ENCODE measurements around the gene GAS1.

Gene GAS1, protein sequence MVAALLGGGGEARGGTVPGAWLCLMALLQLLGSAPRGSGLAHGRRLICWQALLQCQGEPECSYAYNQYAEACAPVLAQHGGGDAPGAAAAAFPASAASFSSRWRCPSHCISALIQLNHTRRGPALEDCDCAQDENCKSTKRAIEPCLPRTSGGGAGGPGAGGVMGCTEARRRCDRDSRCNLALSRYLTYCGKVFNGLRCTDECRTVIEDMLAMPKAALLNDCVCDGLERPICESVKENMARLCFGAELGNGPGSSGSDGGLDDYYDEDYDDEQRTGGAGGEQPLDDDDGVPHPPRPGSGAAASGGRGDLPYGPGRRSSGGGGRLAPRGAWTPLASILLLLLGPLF

DNA sequence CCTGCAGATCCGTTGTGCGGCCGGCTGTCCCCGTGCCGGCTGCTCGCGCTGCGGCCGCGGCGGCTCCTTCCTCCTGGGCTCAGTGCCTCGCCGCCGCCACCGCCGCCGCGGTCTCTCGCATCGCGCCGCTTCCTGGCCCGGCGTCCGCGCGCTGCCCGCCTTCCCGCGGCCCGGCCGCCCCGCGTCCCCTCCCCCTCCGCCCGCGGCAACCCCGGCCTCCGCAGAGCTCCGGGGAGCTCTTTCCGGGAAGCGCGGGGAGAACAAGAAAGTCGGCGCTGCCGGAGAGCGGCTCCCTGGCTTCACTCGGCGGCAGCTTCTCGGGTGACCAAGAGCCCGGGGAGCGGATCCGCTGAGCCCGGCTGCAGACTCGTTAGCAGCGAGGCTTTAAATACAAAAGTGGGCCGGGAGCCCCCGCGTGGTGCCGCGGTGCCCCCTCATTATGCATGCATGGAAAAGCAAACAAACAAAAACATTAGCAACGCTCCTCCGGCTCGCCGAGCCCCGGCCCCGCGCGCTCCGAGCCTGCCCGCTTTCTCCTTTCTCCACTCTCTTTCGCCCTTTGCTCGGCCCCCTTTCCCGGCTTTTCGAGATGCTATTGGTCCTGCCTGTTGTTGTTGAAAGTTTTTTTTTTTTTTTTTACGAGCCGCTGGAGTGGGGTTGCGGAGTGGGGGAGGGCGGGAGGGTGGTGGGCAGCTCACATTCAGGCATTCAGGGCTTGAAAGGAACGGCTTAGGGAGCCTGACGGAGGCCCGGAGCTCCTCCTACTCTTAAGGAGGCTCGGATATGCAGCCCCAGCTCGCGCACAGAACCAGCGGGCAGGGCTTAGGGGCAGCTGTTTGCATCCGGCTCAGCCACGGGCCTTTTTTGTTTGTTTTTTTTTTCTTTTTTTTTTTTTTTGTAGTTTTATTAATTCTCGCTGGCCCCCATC is at the start of gene GAS1:
TSS of gene GAS1 (minus strand) at position 361 of the 928 bp plus-strand sequence. CDS start 727 bp downstream, outside the sequence.
- peak; percentile 60 for DNase-seq

DNA sequence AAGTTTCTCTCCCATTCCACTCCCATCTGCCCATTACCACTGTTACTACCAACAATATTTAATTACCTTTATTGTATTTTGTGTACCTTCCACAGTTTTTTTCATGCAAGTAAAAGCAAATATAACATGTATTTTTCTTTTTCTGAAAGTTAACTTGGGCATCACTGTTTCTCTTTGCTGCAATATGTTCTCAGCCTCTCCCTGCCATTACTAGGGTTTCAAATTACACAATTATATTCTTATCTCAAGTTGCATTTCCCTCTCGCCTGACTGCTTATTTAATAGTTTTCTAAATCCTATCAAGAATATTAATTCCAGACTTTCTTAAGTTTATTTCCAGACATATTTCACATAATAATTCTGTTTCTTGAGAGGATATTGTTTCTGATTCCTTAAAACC is 46.9 kb upstream of the GAS1 start:
- DNase-seq = no peak

DNA sequence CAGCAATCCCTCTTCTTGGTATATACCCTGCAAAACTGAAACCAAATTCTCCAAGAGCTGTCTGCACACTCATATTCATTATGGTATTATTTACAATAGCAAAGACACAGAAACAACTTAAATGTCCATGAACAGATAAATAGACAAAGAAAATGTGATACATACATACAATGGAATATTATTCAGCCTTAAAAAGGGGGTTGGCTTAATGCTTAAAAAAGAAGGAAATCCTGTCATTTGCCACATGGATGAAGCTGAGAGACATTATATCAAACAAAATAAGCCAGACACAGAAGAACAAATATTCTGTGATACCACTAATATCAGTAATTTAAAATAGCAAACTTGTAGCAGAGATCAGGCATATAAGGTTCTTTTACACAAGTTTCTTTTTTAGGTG is 46.5 kb upstream of the GAS1 start:
- DNase-seq = no peak

DNA sequence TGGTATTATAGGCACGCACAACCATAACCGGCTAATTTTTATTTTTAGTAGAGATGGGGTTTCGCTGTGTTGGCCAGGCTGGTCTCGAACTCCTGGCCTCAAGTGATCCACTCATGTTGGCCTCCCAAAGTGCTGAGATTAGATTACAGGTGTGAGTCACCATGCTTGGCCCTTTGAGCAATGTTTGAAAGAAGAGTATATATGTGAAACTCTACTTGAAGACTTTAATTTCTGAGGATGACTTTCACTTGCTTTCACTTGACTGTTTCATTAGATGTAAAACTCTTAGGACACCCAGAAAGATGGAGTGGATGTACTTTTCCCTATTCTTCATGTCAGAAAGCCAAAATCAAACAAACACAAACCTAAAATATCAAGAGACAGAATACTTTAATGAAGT is 43.8 kb upstream of the GAS1 start:
- no peak for DNase-seq

DNA sequence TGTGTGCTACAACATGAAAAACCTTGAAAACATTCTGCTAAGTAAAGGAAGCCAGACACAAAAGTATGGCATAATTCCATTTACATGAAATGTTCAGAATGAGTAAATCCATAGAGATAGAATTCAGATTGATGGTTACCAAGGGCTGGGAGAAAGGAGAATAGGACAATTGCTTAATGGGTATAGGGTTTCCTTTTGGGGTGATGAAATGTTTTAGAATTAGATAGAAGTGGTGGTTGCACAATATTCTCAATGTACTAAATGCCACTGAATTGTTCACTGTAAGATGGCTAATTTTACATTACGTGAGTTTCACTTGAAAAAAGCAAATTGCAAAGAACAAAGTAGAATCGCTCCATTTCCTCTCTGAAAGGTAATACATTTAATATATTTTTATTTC is 43.0 kb upstream of the GAS1 start:
- DNase-seq = no peak

DNA sequence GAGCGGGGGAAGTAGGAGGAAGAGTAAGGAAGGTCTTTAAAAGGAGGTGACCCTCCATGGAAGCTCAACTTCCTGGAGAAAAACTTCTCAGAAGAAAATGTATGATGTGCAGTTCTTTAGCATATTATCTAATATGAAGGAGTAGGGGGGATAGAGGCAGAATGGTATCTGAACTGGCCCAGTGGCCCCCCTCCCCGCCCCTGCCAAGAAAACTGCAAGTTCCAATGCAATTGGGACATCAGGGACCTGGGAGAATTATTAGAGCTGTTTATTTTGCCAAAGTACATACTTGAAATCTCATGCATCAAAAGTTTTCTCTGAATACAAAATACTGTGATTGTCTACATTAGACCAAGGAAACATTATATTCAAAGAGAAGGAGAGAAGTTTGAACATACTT is 40.6 kb upstream of the GAS1 start:
- no peak for DNase-seq

DNA sequence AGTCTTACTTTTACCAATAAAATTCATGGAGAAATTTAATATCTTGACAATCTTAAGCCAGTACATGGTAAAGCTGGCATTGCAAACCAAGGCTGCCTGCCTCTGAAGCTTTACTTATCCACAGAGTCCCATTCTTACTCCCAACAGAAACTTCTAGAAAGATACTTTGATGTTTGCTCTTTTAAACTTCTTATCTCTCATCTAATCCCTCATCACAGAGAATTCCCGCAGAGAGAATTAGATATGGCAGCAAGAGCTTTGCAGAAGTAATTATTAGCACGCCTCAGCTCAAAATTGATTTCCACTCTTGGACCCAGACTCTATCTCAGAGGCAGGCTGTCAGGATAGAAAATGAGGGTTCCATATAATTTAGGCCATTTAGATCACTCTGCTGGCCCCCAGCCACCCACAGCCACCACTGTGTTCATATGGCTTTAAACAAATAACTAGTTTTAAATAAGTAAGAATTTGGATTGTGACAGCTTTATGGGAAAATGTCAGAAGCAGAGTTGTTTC is 37.9 kb upstream of the GAS1 start:
- DNase-seq = no peak

DNA sequence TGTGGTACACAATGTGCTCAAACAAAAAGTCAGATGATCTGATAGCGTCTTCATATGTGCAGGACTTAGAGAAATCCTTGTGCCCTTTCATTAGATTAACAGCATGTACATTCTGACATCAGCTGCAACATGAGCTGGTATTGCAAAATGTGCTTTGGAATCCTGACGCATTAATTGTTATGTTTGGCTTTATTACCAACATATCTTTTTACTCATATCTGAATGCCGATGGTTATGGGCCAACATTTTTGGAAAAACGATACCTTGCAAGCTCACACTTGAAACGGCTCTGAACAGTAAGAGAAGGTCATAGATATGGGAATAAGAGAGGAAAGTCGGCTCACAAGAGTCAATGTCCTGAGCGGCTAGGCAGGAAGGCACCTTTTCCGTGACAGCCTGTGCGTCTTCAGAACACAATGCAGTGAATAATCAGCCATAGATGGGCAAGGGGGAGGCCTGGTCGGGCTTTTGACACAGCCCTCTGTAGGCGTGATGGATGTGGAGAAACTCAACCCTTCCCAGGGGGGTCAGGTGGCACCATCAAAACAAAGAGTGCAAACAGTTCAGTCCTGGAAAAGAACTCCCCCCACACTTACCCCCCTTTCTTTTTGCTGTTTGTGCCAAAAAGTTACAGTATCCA is 36.4 kb upstream of the GAS1 start:
- DNase-seq = no peak

DNA sequence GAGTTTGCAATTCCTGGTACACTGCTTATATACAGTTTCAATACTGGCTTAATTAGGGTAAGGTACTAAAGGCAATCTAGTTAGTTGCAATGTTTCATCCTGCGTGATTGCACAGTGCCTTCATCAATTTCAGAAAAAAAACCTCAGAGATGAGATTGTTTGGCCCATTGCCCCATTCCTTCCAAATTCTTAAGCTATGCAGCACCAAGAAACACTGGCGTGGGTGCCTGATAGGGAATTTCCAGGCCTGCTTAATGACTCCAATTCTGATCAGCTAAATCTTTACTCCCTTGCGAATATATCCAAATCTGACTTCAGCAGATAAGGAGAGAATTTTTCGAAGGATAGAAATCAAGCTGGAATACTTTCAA is 35.9 kb upstream of the GAS1 start:
- no peak for DNase-seq

DNA sequence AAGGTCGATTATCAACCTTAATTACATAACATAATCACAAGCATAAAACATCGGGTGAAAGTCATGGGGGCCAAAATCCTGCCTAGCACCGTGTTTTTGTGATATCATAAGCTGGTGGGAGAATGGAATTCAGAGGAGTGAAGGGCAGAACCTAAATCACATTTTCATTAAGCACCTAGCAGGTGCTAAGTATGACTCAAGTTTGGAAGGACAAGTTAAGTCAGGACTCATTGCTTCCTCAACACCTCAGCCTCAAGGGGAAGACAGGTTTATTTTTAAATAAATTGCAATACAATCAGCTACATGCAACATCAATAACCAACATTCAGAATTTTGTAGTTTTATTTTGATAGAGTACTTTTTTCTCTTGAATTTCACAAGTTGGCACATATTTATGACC is 33.5 kb upstream of the GAS1 start:
- DNase-seq = no peak

DNA sequence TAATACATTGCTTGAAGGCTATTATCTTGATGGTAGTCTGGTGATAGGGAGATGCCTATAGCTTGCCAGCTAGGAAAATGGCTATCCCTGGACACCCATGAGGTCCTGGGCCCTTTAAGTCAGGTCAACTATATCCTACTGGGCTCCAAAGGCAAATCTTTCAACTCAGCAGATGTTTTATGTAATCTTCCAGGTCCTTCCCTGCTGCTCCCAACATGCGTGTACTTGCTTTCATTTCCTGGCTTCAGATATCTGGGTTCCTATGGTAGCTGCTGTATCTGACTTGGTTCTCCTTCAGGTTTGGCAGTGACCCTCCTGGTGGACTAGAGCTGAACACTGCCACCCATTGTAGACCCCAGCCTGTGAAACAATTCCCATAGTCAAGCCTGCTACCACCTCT is 32.4 kb upstream of the GAS1 start:
- no peak for DNase-seq

DNA sequence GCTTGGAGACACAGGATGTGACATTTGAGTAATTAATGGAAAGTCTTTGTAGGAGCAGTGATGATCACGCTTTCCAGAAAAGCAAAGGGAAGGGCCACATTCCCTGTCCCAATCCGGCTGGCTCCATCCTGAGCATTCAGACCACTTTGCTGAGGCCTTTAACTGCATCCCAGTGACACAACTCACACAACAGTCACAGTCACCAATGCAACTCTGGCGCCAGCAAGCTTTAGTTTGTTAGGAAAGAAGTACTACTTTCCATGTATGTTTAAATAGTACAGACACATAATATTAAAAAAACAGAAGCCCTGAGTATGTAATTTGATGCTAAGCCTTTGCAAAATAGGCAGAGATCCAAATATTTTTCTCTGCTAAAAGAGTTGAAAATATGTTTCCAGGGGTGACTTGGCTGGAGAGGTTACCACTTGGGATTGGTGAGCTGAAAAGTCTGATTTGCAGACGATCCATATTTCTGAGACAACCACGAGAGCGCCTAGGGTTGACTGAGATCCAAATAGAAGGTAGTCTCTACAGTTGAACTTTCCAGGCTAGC is 31.7 kb upstream of the GAS1 start:
- DNase-seq = no peak

DNA sequence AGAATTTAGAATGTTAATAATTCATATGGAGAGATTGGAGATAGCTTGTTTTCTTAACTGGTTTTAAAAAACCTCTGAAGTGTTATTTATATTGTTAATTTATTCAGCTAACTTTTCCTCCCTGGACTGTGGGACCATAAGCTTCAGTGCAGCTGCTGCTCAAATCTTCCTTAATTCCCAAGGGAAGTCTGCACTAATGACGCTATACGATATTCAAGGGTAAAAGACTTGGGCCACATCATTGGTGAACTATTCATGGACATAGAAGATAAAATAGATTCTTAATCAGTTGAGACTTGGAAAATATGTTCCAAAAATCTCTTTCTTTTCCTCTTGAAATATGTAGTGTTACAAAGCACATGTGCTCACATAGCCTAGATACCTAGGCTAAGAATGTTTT is 31.1 kb upstream of the GAS1 start:
- DNase-seq = no peak

DNA sequence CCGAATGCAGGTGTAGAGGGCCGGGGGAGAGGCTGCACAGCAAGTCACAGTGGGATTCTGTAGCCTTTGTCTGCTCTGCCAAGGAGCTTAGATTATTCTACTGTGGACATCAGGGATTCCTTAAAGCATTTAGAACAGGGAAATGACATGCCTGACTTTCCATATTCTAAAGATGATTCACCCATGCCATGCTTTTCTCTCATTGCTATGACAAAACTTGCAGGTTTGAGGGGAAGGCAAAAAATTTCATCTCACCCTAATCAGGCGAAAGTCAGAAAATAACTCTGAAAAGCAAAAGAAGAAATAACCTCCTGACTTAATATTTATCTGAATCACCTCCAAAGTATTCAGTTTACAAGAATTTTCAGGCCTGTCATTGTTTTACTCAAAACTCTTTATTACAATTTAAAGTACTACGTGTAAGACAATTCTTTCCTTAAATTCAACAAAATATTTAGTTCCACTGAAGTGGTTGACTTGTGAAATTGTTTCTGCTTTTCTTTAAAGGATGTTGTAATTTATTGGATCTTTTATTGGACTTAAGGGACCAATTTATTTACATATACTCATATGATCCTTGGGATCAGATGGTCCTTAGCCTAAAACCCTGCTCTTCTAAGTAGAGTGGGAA is 30.0 kb upstream of the GAS1 start:
- no peak for DNase-seq

DNA sequence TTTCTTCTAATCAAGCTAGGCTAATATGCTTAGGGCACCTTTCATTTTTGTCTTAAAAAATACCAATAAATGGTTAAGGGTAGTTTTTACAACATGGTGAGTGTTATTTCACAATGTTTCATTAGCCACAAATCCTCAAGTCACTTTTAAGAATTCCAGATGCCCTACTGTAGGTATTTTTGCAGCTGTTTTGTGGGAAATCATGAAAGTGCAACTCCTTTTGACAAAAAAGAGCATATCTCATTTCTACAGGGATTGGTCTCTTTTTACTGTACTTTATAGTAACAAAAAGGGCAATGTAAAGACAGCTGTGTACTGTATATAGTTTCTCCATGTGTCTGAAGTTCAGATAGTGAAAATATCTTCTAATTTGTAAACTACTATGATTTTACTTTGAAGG is 28.3 kb upstream of the GAS1 start:
- no peak for DNase-seq

DNA sequence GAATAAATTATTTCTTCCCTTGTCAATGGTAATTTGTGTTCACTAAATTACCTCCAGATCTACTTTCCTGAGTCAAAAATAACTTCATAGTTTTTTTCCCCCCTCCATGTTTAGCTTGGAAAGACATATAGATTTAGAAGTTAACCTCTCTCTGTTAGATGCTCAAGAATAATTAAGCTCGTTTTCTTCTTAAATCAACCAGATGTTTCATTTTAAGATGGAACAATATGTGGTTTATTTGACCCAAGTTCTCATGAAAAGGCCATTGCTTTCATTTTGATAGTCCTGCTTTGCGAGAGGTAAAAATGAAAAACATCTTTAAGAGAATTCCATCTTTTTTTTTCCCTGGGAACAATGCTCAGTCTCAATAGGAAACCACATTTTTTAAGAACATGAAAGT is 27.7 kb upstream of the GAS1 start:
- DNase-seq = no peak

DNA sequence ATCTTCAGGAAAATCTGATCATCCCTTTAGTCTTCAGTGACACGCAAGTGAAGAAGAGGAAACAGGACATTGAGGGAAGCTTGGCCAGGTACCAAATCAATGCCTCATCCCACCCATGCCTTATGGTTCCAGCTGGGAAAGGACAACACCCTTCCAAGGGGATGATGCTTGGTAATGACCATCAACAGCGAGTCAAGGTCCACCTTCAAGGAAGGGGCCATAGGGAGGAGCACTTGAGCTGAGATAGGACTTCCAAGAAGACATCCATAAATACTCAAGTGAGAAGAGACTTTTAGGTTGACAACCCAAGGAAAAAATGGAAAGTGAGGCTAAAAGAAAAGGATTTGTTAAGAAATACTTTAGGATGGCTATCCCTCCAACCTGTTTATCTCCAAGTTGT is 27.1 kb upstream of the GAS1 start:
- no peak for DNase-seq

DNA sequence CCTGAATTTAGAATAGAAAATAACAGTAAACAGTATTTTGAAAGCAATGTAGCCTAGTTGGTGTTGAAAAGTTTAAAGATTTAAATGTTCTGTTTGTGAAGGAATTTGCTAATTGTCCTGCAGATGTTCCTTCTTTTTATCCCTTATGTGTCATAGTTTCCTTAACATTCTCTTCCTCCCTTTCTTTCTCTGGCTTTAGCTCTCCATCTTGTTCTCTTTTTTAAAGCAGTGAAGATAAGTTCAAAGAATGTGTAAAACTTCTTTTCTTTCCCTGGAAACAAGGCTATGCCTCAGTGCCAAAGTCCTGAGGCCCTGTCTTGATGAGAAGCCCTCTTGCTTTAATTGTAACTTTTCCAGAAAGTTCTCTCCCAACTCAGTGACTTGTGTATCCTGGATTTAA is 24.4 kb upstream of the GAS1 start:
- DNase-seq = no peak

DNA sequence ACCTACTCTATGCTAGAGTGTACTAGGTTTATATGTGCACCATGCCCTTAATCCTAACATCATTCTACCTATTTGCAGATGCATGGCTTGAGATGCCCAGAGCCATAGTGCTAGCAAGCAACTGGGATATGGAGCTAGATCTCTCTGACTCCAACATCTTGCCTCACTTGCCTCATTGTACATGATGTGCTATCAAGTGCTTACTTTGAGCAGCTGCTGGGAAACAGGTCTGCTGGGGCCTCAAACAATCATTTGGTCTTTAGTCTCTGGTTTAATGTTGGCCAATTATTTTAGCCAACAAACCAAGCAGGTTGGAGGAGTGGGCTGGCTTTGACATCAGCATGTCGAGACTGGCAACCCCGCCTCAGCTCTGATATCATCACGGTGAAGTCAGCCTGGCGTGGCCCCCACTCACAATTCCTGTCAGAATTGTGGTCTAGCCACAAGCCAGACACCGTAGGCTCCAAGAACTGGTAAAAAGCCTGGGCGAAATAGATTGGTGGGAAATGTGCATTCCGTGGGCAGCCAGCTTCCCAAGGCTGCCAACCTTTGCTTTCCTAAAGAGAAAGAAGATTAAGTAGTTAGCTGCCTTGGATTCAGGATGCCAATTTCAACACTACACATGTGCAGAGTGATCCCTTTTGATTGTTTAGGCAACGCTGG is 21.1 kb upstream of the GAS1 start:
- DNase-seq = no peak

DNA sequence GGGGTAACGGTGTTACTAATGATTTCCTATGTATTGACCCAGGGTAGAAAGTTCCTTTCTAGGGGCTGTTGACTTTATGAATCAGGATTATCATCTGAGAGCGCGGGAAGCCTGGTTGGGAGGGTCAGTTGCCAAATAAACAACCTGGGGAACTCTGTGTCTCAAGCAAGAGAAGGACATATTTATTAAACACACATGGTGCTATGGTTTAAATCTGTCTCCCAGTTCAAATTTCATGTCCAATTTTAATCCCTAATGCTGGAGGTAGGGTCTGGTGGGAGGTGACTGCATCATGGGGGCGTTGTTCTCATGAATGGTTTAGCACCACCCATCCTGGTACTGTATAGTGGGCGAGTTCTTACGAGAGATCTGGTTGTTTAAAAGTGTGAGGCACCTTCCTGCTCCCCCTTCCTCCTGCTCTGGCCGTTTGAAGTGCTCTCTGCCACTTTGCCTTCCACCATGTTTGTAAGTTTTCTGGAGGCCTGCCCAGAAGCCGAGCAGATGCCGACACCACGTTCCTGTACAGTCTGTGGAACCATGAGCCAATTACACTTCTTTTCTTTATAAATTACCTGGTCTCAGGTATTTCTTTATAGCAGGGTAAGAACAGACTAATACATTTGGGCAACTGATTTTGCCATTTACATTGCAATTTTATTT is 19.7 kb upstream of the GAS1 start:
- no peak for DNase-seq

DNA sequence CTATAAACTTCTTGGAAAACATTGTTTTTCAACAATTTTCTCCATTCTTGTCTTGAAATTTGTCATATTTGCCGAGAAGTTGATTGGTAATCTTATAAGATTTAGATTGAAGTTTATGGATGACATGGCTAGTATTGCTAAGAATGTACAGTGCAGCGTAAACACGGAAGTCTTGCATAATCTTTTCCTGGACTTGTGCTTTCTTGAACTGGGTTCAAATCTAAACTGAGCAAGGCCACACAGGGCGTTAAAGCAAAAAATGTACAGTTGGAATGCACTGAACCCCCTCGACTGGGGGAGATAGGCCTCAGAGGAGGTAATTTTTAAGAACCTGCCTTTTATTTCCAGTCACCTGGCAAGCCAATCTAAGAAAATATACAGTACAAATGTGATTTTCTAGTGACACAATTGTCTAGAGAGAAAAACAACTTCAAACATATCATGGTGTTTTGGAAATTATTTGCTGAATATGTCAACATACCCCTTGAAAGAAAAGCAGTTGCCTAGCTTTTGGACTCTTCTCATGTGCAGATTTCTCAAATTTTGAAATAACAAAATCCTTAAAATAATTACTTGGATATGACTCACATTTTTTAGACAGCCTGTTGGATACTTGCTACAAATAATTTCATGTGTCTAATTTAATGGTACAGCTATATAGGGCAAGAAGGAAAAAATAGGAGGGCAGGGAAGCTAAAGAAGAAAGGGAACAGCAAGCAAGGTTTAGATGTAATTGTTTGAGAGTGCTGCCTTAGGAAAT is 18.5 kb upstream of the GAS1 start:
- DNase-seq = no peak
